Endothelial cell of umbilical vein (primary cell): ENCODE data around the gene SAP30. TPM values are rescaled to one million over a fixed set of nuclear protein-coding genes. Genes with fewer than 3 reads are reported as not detected.

Source experiments
- BruUV-seq: library from RNA; stranded (reverse); fragments of 400-500 nt; replicated peaks from 2 replicates; lab custom pipeline; 2021; lab: Mats Ljungman, UMichigan
- CTCF ChIA-PET: fragments of 300-600, 350-600 bp; sonication (Branson Sonifier 250); formaldehyde crosslinking; loops from one replicate; lab custom pipeline; 2021; ENCODE audit warnings: antibody characterized with exemption, inconsistent platforms; lab: Charles Lee
- POLR2A ChIA-PET: fragments of 300-600, 350-600 bp; sonication (Branson Sonifier 250); formaldehyde crosslinking; loops from one replicate; lab custom pipeline; 2021; ENCODE audit warnings: antibody characterized with exemption, inconsistent platforms; lab: Charles Lee
- DNase-seq: peaks from one replicate; pipeline ENCODE4 v3.0.0-alpha.2; 2011; ENCODE audit warnings: low read depth, low spot score
- FAIRE-seq: peaks from 2 replicates; lab custom pipeline; 2011; peaks lifted over from hg19 to GRCh38; lab: Jason Lieb, UNC
- H2AFZ ChIP-seq: 2 replicates; pipeline ENCODE4 v1.6.0; 2012; ENCODE audit warnings: low read depth, low read length, control low read depth, inconsistent platforms
- H3K27ac ChIP-seq: 2 replicates; pipeline ENCODE4 v1.5.1; 2011; ENCODE audit warnings: low read depth, mild to moderate bottlenecking, control low read depth, low read length, moderate library complexity; ENCODE audit not compliant: insufficient read depth
- H3K27me3 ChIP-seq, 2 experiments: 2 replicates each; pipeline versions ENCODE4 v1.6.0 to v1.6.1; 2011; ENCODE audit warnings: low read length in 2 of 2, mixed read lengths in 1 of 2; ENCODE audit not compliant: control insufficient read depth in 2 of 2, insufficient read depth in 2 of 2
- H3K36me3 ChIP-seq, 2 experiments: 2 replicates in 1 of 2; 3 replicates in 1 of 2; pipeline ENCODE4 v1.5.1; 2011; ENCODE audit warnings: low read length in 2 of 2, mild to moderate bottlenecking in 1 of 2, moderate library complexity in 1 of 2; ENCODE audit not compliant: control insufficient read depth in 2 of 2, insufficient read depth in 2 of 2; ENCODE audit errors: extremely low read depth in 1 of 2
- H3K4me1 ChIP-seq: 3 replicates; pipeline ENCODE4 v1.5.1; 2011; ENCODE audit warnings: mild to moderate bottlenecking, low read length; ENCODE audit not compliant: control insufficient read depth, insufficient read depth; ENCODE audit errors: extremely low read depth
- H3K4me2 ChIP-seq: 2 replicates; pipeline ENCODE4 v1.6.1; 2011; ENCODE audit warnings: low read length, control low read depth, mixed read lengths; ENCODE audit not compliant: insufficient read depth
- H3K4me3 ChIP-seq, 3 experiments: fragments of 200-600 bp in 1 of 3; sonication (generic), shearing (Covaris generic) in 1 of 3; replicated peaks in 1 of 3; 2 replicates each; pipeline ENCODE4 v1.5.1; 2011 to 2016; ENCODE audit warnings: control low read depth in 3 of 3, low read length in 3 of 3, mild to moderate bottlenecking in 2 of 3, inconsistent platforms in 1 of 3, low read depth in 1 of 3, moderate library complexity in 1 of 3; ENCODE audit not compliant: insufficient read depth in 1 of 3
- H3K79me2 ChIP-seq: 2 replicates; pipeline ENCODE4 v1.6.0; 2012; ENCODE audit warnings: low read length, inconsistent platforms; ENCODE audit not compliant: control insufficient read depth, insufficient read depth
- H3K9ac ChIP-seq: replicated peaks from 2 replicates; pipeline ENCODE3; 2011; ENCODE audit warnings: low read length, control low read depth; ENCODE audit not compliant: insufficient read depth; ENCODE audit errors: extremely low read depth
- H3K9me1 ChIP-seq: replicated peaks from 3 replicates; pipeline ENCODE4 v1.6.0; 2011; ENCODE audit warnings: mild to moderate bottlenecking, low read length; ENCODE audit not compliant: control insufficient read depth, insufficient read depth; ENCODE audit errors: extremely low read depth
- H3K9me3 ChIP-seq: replicated peaks from 2 replicates; pipeline ENCODE4 v1.5.1; 2012; ENCODE audit warnings: low read length, inconsistent platforms; ENCODE audit not compliant: control insufficient read depth, insufficient read depth
- H4K20me1 ChIP-seq: replicated peaks from 2 replicates; pipeline ENCODE3; 2011; ENCODE audit warnings: mild to moderate bottlenecking, low read length; ENCODE audit not compliant: control insufficient read depth, insufficient read depth; ENCODE audit errors: extremely low read depth
- EZH2 ChIP-seq: IDR thresholded peaks from 2 replicates; pipeline ENCODE4 v1.6.1; 2012; ENCODE audit warnings: borderline replicate concordance, low read depth, mild to moderate bottlenecking, moderate library complexity, low read length, inconsistent platforms; ENCODE audit not compliant: severe bottlenecking
- FOS ChIP-seq: IDR thresholded peaks from 2 replicates; pipeline ENCODE4 v1.6.1; 2011; ENCODE audit warnings: mild to moderate bottlenecking, low read length, moderate library complexity, borderline replicate concordance; ENCODE audit not compliant: insufficient read depth
- GATA2 ChIP-seq: IDR thresholded peaks from 2 replicates; pipeline ENCODE4 v1.7.0; 2011; ENCODE audit warnings: low read depth, mild to moderate bottlenecking, moderate library complexity, mixed read lengths, low read length; ENCODE audit not compliant: insufficient read length, insufficient read depth
- JUN ChIP-seq: IDR thresholded peaks from 2 replicates; pipeline ENCODE4 v1.6.1; 2011; ENCODE audit warnings: borderline replicate concordance, low read depth; ENCODE audit not compliant: insufficient read length, insufficient read depth
- MYC ChIP-seq: IDR thresholded peaks from one replicate; pipeline ENCODE4 v1.6.1; 2011; ENCODE audit warnings: mild to moderate bottlenecking, low read depth, low read length
- POLR2A ChIP-seq: IDR thresholded peaks from 2 replicates; pipeline ENCODE4 v1.6.1; 2012; ENCODE audit warnings: low read depth, mild to moderate bottlenecking, control low read depth, low read length
- POLR2AphosphoS5 ChIP-seq: IDR thresholded peaks from 2 replicates; pipeline ENCODE4 v1.6.1; 2012; ENCODE audit warnings: low read depth, mild to moderate bottlenecking, control low read depth, low read length, moderate library complexity; ENCODE audit not compliant: insufficient read depth
- dilution Hi-C: fragments of 300-500 bp; cut with MboI; formaldehyde crosslinking; loops from one replicate; pipeline ENCODE4 v1.15.0; 2019; ENCODE audit warnings: low sequenced_read_pairs; ENCODE audit not compliant: extremely low pct_ligation_motif_present
- intact Hi-C: fragments of 100-400 bp; cut with micrococcal nuclease; formaldehyde crosslinking; loops from one replicate; pipeline ENCODE4 v1.10.0; 2022
- polyA plus RNA-seq, 4 experiments: library from polyadenylated mRNA; depleted of rRNA in 3 of 4; stranded (reverse) in 3 of 4; unstranded in 1 of 4; fragments of >200 nt; gene quantifications; 2 replicates each; pipeline versions ENCODE4 v1.2.1 to v1.2.3, GENCODE V29; 2011 to 2012; ENCODE audit warnings: missing spikeins in 1 of 4
- total RNA-seq: library from RNA; stranded (reverse); gene quantifications from 2 replicates; pipeline ENCODE4 v1.2.3, GENCODE V29; 2021
- TF ChIP-seq, protein P1 (sequence below): IDR thresholded peaks from 2 replicates; pipeline ENCODE4 v1.6.1; 2011; ENCODE audit not compliant: insufficient read depth, insufficient read length
- TF ChIP-seq, protein P2 (sequence below), 2 donors: IDR thresholded peaks; 1 replicate in 1 of 2; 2 replicates in 1 of 2; pipeline ENCODE4 v1.5.1; 2011; ENCODE audit warnings: low read length in 2 of 2, mild to moderate bottlenecking in 2 of 2, moderate library complexity in 2 of 2, control low read depth in 1 of 2, inconsistent platforms in 1 of 2, low read depth in 1 of 2; ENCODE audit not compliant: insufficient read depth in 1 of 2; ENCODE audit errors: extremely low read depth in 1 of 2

The SAP30 gene
- total and polyA plus RNA-seq, 2 donors (not counting 3 experiments of a cell fraction or from before 2014, with no cell fraction given): 9.9 to 23.8 TPM

DNA sequence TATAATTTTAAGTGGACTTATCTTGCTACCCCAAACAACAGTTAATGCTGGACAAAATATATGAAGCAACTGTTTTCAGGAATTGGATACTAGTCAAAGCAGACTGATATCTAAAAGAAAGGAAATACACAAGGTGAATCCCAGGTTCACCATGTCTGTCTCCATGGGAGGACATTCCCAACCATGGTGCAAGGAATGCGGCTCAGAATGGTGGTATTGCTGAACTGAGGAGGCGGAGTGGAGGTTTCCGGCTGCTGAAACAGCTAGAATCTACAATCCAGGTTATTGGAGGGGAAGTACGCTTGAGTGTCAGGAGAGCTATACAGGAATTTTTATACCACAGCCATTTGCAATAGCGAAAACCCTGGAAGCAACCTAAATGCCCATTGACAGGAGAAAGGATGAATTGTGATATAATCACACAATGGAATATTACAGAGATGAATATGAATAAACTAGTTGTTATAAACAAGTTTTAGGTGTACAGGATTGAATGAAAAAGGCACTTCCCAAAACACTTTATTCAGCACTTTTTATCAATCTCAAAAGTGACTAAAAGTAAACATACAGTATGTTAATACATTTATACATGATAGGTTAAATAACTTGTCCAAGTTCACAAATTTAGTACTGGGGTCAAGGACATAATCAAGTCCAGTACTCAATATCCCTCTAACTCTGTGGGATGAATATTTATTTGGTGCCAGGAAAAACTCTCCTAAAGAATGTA is 45.6 kb upstream of the SAP30 start:
- Histone ChIP-seq H3K9ac (no peak overlapping the region), H3K27ac (no peak overlapping the region), H3K36me3 (peaks cover under 1 to 4% of the 10 kb centered on the region in 2 experiments), H3K27me3 (no peaks in the 10 kb centered on the region), H3K4me1 (no peaks in the 10 kb centered on the region), H3K9me1 (no peaks in the 10 kb centered on the region), H3K9me3 (no peaks in the 10 kb centered on the region), H3K4me2 (no peak overlapping the region), H4K20me1 (no peaks in the 10 kb centered on the region), H3K4me3 (no peak overlapping the region), H2AFZ (no peak overlapping the region), H3K79me2 (peaks cover 1% of the 10 kb centered on the region)
- intact Hi-C loops (no loop called here), dilution Hi-C loops (no loop called here)
- BruUV-seq: no TSS peak
- POLR2A ChIA-PET: interaction anchor here (1.3 kb wide), 1 partner anchor 9 kb away, joined by 3 read pairs; the partner anchor contains the start of gene HMGB2
- TF ChIP-seq FOS (no peak), GATA2 (no peak), MYC (no peak), JUN (no peak), POLR2A (no peak), POLR2AphosphoS5 (no peak), EZH2 (no peak)
- TF ChIP-seq, protein P1, sequence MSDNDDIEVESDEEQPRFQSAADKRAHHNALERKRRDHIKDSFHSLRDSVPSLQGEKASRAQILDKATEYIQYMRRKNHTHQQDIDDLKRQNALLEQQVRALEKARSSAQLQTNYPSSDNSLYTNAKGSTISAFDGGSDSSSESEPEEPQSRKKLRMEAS: no peak
- TF ChIP-seq, protein P2, sequence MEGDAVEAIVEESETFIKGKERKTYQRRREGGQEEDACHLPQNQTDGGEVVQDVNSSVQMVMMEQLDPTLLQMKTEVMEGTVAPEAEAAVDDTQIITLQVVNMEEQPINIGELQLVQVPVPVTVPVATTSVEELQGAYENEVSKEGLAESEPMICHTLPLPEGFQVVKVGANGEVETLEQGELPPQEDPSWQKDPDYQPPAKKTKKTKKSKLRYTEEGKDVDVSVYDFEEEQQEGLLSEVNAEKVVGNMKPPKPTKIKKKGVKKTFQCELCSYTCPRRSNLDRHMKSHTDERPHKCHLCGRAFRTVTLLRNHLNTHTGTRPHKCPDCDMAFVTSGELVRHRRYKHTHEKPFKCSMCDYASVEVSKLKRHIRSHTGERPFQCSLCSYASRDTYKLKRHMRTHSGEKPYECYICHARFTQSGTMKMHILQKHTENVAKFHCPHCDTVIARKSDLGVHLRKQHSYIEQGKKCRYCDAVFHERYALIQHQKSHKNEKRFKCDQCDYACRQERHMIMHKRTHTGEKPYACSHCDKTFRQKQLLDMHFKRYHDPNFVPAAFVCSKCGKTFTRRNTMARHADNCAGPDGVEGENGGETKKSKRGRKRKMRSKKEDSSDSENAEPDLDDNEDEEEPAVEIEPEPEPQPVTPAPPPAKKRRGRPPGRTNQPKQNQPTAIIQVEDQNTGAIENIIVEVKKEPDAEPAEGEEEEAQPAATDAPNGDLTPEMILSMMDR (IDR thresholded peaks at IDR 0.05; ENCODE audit: extremely low read depth in 1 of 2, insufficient read depth in 1 of 2, low read depth in 1 of 2, low read length in 2 of 2): no peak
- CTCF ChIA-PET: interaction anchor here (1.3 to 7.5 kb wide), 2 partner anchors 94 to 96 kb away, joined by 4 to 214 read pairs; no protein-coding TSS in a partner anchor
- no peak for DNase-seq
- no peak for FAIRE-seq
